SK-N-MC (cell line): Measurements from ENCODE around the gene PTPRN2.

Source experiments
- EZH2 ChIP-seq: fragments of 200-600 bp; sonication (generic); IDR thresholded peaks from one replicate; pipeline ENCODE4 v1.6.1; 2017; ENCODE audit warnings: antibody characterized with exemption
- FOXP2 ChIP-seq: optimal IDR thresholded peaks from 2 replicates; pipeline ENCODE3; 2011; ENCODE audit warnings: mild to moderate bottlenecking, moderate library complexity; ENCODE audit not compliant: insufficient read depth; ENCODE audit errors: extremely low read length, control extremely low read depth
- POLR2AphosphoS5 ChIP-seq: IDR thresholded peaks from 2 replicates; pipeline ENCODE4 v1.6.1; 2012; ENCODE audit warnings: mild to moderate bottlenecking, low read depth, low read length, borderline replicate concordance

DNA sequence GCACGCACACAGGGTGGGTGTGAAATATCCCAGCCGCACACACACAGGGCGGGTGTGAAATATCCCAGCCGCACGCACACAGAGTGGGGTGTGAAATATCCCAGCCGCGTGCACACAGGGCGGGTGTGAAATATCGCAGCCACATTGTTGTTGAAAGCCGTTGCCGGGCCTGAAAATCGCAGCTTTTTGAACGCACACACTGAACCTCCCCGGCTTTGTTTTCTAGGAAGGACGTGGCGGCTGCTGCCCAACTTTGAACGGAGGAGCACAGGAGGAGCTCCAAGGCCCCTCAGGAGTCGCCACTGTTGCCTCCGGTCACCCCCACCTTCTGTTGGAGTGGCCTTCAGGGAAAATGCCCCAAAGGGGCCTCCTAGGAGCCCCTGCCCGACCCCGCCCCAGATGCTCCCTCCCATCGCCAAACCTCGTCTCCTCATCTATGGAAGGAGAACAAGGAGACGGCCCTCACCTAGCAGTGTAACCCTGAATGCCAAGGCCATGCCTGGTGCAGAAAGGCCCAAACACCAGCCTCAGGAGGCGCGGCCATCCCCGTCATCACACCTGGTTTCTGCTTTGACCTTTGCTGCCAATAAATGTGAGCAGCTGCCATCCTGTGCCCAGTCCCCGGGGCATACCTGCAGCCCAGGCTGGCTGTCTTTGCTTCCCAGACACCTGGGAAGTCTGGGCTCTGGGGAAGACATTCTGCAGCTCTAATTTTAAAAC is 318.6 kb downstream of the PTPRN2 start:
- TF ChIP-seq EZH2 = no peak
- TF ChIP-seq POLR2AphosphoS5 = no peak
- no peak for TF ChIP-seq FOXP2
